PC-3 (cell line): Measurements from ENCODE around the gene OLFML2A.

Experiments
- EZH2 ChIP-seq: fragments of 300-600 bp; sonication (generic); IDR thresholded peaks from one replicate; pipeline ENCODE4 v1.6.1; 2017; ENCODE audit warnings: antibody characterized with exemption, mild to moderate bottlenecking, low read length; ENCODE audit not compliant: unreplicated experiment
- TF ChIP-seq, protein P1 (sequence below): fragments of 300-600 bp; sonication (generic); conservative IDR thresholded peaks from 2 replicates; pipeline ENCODE4 v1.5.1; 2017; ENCODE audit warnings: antibody characterized with exemption, low read depth, mild to moderate bottlenecking, low read length

DNA sequence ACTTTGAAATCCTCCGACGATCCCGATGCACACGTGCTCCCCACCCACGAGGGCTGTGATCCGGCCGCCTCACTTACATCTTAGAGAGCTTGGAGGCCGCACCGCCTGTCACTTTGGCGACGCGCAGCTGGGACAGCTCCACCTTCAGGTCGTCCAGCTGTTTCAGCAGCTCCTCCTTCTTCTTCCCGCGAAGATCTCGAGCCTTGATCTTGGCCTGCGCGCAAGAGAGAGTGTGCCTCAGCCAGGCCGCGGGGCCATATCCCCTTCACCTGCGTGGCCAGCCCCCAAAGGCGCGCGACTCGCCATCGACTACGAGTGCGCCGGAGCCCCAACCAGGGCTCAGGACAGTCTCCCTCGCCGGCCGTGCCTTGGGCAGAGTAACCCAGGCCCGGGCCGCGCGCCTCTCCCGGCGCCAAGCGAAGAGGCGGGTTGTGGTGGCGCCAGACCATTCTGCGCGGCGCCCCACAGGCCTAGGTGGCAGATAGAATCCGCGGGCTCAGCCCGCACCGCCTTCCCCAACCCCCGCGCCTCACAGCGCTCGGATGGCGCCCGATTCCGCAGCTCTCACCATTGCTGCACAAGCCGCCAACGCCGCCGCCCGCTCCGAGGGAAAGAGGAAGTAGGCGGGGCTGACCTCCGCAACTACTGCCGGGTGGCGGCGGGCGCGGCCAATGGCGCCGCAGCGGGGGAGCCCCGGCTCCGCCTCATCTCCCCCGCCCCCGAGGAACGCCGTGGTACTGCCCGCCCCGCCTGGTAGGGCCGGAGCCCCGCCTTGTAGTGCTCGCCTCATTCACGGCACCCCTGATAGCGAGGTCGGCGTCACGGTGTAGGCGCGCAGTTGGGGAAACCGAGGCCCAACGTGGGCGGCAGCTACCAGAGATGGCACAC is 84.7 kb downstream of the OLFML2A start, which contains the start of the genes ARPC5L and RPL35:
- TF ChIP-seq, protein P1, sequence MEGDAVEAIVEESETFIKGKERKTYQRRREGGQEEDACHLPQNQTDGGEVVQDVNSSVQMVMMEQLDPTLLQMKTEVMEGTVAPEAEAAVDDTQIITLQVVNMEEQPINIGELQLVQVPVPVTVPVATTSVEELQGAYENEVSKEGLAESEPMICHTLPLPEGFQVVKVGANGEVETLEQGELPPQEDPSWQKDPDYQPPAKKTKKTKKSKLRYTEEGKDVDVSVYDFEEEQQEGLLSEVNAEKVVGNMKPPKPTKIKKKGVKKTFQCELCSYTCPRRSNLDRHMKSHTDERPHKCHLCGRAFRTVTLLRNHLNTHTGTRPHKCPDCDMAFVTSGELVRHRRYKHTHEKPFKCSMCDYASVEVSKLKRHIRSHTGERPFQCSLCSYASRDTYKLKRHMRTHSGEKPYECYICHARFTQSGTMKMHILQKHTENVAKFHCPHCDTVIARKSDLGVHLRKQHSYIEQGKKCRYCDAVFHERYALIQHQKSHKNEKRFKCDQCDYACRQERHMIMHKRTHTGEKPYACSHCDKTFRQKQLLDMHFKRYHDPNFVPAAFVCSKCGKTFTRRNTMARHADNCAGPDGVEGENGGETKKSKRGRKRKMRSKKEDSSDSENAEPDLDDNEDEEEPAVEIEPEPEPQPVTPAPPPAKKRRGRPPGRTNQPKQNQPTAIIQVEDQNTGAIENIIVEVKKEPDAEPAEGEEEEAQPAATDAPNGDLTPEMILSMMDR: no peak; the same call in 1 of the 2 replicates
- TF ChIP-seq EZH2: no peak
